ENCODE measurements around the gene TMED6.
"Not testable (repeated sequence)": the region's sequence is repeated elsewhere in the genome, so short reads cannot be mapped to it uniquely, and the experiment has no call there.

TMED6 gene

DNA sequence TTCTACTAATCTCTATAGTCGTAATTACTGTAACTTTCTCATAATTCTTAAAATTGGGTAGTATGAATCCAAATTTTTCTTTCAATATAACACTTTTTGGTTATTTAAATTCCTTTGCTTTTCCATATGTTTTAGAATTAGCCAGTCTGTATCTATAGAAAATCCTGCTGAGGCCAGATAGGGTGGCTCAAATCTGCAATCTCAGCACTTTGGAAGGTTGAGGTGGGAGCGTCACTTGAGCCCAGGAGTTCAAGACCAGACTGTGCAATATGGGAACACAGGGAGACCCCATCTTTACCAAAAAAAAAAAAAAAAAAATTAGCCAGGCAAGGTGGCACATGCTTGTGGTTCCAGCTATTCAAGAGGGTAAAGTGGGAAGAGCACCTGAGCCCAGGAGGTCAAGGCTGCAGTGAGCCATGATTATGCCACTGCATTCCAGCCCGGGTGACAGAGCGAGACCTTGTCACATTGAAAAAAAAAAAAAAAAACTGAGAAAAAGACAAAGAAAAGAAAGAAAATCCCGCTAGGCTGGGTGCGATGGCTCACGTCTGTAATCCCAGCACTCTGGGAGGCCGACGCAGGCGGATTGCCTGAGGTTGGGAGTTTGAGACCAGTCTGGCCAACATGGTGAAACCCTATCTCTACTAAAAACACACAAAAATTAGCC lies 24.9 kb upstream of the TMED6 start:
- no peak for DNase-seq
- no peak for TF ChIP-seq GATA1 (IDR thresholded peaks at IDR 0.05; ENCODE audit: low read depth, low read length)
- TF ChIP-seq POLR2A (IDR thresholded peaks at IDR 0.05; ENCODE audit: low read length), result no peak

GRCh38 chr16:69373019-69373418 lies 21.4 kb upstream of the TMED6 start:
- DNase-seq, result no peak

DNA sequence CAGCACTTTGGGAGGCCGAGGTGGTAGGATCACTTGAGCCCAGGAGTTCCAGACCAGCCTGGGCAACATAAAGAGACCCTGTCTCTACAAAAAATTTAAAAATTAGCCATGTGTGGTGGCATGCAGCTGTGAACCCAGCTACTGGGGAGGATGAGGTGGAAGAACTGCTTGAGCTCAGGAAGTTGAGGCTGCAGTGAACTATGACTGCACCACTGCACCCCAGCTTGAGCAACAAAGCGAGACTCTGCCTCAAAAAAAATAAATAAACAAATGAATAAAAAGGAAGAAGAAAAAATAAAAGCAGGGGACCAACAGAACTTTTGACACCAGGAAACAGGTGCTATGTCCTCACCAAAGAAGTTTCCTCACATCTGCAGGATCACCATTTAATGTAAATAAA lies 20.0 kb upstream of the TMED6 start:
- TF ChIP-seq GATA1 (IDR thresholded peaks at IDR 0.05; ENCODE audit: low read depth, low read length) (no peak), POLR2A (IDR thresholded peaks at IDR 0.05; ENCODE audit: low read length) (no peak)
- no peak for DNase-seq

More at GRCh38 chr16:69373019-69373418, 21.4 kb upstream of the TMED6 start:
- TF ChIP-seq POLR2A (IDR thresholded peaks at IDR 0.05; ENCODE audit: low read length) (no peak), GATA1 (IDR thresholded peaks at IDR 0.05; ENCODE audit: low read depth, low read length) (no peak)

GRCh38 chr16:69368866-69369265 lies 17.3 kb upstream of the TMED6 start:
- no peak for DNase-seq
- TF ChIP-seq POLR2A (IDR thresholded peaks at IDR 0.05; ENCODE audit: low read length) (no peak), GATA1 (IDR thresholded peaks at IDR 0.05; ENCODE audit: low read depth, low read length) (no peak)

- no peak for TF ChIP-seq GATA1 (IDR thresholded peaks at IDR 0.05; ENCODE audit: low read depth, low read length)
- TF ChIP-seq POLR2A (IDR thresholded peaks at IDR 0.05; ENCODE audit: low read length), result no peak
- no peak for DNase-seq
Observed at GRCh38 chr16:69367980-69368379, 16.4 kb upstream of the TMED6 start.

GRCh38 chr16:69366431-69366830 lies 14.8 kb upstream of the TMED6 start:
- TF ChIP-seq GATA1 (IDR thresholded peaks at IDR 0.05; ENCODE audit: low read depth, low read length) (no peak), POLR2A (IDR thresholded peaks at IDR 0.05; ENCODE audit: low read length) (no peak)
- no peak for DNase-seq

- no peak for DNase-seq
- TF ChIP-seq POLR2A (IDR thresholded peaks at IDR 0.05; ENCODE audit: low read length), result no peak
- no peak for TF ChIP-seq GATA1 (IDR thresholded peaks at IDR 0.05; ENCODE audit: low read depth, low read length)
Observed at GRCh38 chr16:69365901-69366300, 14.3 kb upstream of the TMED6 start.

DNA sequence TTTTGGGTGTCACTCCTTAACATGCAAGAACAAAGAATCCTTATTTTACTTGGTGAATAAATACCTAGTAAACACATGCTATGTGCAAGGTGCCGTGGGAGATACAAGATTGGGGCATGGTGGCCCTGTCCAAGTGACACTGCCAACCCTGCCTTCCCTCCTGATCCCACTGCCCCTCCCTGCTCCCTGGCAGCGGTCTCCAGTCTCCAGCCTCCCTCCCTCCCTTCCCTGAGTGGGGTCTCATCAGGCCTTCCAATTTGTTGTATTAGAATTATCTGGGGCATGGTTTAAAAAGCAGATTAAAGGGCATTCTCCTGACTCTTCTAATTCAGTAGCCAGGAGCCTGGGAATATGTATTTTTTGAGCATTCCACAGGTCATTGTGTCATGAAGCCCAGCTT lies 12.5 kb upstream of the TMED6 start:
- TF ChIP-seq POLR2A (IDR thresholded peaks at IDR 0.05; ENCODE audit: low read length) (no peak), GATA1 (IDR thresholded peaks at IDR 0.05; ENCODE audit: low read depth, low read length) (no peak)
- no peak for DNase-seq

DNA sequence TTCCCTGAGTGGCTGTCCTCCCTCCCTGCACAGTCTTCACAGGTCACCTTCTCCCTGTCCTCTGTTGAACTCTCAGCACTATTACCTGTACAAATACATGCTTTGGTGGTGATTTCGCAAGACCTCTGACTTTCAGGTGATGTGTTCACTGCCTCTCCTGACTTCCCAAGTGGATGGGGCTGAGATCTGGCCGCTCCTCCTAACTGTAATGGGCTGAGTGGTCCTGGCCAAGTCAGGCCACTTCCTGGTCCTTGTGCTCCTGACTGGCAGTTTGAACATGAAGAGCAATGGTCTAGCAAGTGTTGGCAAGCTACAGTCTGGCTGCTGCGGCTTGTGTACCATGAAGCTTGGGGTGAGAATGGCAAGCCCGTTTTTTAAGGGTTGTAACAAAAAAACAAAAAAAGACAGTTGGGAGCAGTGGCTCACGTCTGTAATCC lies 11.7 kb upstream of the TMED6 start:
- no peak for DNase-seq
- TF ChIP-seq POLR2A (IDR thresholded peaks at IDR 0.05; ENCODE audit: low read length), result no peak
- TF ChIP-seq GATA1 (IDR thresholded peaks at IDR 0.05; ENCODE audit: low read depth, low read length), result no peak

DNA sequence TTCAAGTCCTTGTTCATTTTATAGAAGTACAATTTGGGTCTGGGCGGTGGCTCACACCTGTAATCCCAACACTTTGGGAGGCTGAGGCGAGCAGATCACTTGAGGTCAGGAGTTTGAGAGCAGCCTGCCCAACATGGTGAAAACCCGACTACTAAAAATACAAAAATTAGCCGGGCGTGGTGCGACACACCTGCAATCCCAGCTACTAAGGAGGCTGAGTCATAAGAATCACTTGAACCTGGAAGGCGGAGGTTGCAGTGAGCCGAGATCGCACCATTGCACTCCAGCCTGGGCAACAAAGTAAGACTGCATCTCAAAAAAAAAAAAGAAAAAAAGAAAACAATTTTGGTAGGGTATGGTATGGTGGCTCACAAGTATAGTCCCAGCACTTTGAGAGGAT lies 8.5 kb upstream of the TMED6 start:
- not testable (repeated sequence) for DNase-seq

DNA sequence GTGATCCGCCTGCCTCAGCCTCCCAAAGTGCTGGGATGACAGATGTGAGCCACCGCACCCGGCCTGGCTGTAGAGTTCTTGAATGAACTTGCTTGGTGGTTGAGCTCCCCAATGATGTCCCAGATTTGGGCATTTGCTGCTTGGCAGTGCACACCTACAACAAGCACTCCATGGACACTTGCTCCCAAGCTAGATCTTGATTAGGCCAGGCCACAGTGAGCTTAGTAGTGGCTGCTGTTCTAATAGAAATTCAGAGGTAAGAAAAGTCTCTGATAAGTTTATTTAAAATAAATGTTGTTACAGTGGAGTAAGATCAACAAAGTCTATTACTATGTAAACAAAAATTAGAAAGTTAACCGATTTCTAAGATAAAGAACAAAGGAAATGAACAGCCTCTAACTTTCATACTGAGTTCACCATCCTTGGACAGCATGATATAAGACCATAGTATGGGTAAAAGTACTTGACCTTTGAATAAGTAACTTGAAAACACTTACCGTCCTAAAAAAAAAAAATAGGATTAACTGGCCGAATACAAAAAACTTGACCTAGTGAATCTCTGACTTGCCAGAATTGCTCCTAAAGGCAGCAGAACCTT lies 951 bp downstream of the TMED6 start:
- no peak for DNase-seq
- TF ChIP-seq GATA1 (IDR thresholded peaks at IDR 0.05; ENCODE audit: low read depth, low read length), result no peak

DNA sequence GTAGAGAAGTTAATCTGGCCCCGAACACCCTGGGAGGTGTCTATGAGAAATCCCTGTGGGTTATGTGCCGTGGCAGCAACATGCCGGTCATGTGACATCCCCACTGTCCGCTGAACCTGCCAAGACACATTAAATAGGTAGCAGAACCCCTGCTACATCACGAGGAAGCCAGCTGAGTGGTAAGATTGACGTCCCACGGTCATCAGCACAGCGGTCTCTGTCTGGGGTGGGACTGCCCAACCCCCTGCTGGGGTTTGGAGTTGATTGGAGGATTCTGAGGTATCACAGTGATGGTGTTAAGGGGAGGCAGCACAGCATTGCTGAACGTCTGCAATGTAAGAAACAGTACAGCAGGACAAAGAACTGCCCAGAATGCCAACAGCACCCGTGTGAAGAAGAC lies 2.0 kb downstream of the TMED6 start:
- no peak for DNase-seq
- TF ChIP-seq POLR2A (IDR thresholded peaks at IDR 0.05; ENCODE audit: low read length) (no peak), GATA1 (IDR thresholded peaks at IDR 0.05; ENCODE audit: low read depth, low read length) (no peak)

GRCh38 chr16:69348222-69348621 lies 3.4 kb downstream of the TMED6 start:
- TF ChIP-seq GATA1 (IDR thresholded peaks at IDR 0.05; ENCODE audit: low read depth, low read length), result no peak
- no peak for TF ChIP-seq POLR2A (IDR thresholded peaks at IDR 0.05; ENCODE audit: low read length)
- no peak for DNase-seq

DNA sequence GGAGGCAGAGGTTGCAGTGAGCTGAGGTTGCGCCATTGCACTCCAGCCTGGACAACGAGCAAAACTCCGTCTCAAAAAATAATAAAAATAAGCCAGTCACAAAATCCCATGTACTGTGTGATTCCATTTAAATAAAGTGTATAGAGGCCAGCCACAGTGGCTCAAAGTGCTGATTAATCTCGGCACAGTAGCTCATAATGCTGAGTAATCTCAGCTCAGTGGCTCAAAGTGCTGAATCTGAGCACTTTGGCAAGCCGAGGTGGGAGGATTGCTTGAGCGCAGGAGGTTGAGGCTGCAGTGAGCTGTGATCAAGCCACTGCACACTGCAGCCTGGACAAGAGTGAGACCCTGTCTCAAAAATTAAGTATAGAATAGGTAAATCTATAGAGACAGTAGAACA lies 4.9 kb downstream of the TMED6 start:
- peak in 1 of 2 experiments; percentile 20 for DNase-seq
- TF ChIP-seq GATA1 (IDR thresholded peaks at IDR 0.05; ENCODE audit: low read depth, low read length) (no peak), POLR2A (IDR thresholded peaks at IDR 0.05; ENCODE audit: low read length) (no peak)

- no peak for DNase-seq
- TF ChIP-seq POLR2A (IDR thresholded peaks at IDR 0.05; ENCODE audit: low read length) (no peak), GATA1 (IDR thresholded peaks at IDR 0.05; ENCODE audit: low read depth, low read length) (no peak)
Observed at GRCh38 chr16:69345923-69346322, 5.7 kb downstream of the TMED6 start.
